ENCODE data around the gene CYP19A1. TPM values are rescaled to one million over a fixed set of nuclear protein-coding genes. Genes with fewer than 3 reads are reported as not detected.

The CYP19A1 gene
- total and polyA plus RNA-seq, 7 donors, result 0.10 to 4.7 (median 0.22) TPM

- Histone ChIP-seq H3K27ac (no peak overlapping the region), H3K9me3 (no peaks in the 10 kb centered on the region), H3K4me3 (no peak overlapping the region), H3K4me1 (peaks cover 6% of the 10 kb centered on the region), H3K27me3 (ENCODE audit: insufficient read depth in 3 of 3, low read length in 2 of 3) (no peaks in the 10 kb centered on the region), H3K36me3 (ENCODE audit: insufficient read depth in 1 of 2, low read depth in 1 of 2) (no peaks in the 10 kb centered on the region)
- ATAC-seq, result no peak
- intact Hi-C loops (cut with DNase I), result loop anchor here (2.0 to 5.0 kb wide), 3 partner anchors 31 to 241 kb away; no protein-coding TSS in a partner anchor
- TF ChIP-seq CTCF (IDR thresholded peaks at IDR 0.05), result no peak
- 85 to 95% (median 89%) methylated on average over 3 of the region's 3 CpGs for WGBS, 3 donors
- no peak for DNase-seq
Measured at GRCh38 chr15:51161491-51162220, 176.7 kb downstream of the CYP19A1 start.

GRCh38 chr15:51160484-51160883 lies 177.9 kb downstream of the CYP19A1 start:
- DNase-seq, result no peak
- 30 to 45% (median 31%) methylated on average over 7 of the region's 7 CpGs for WGBS, 3 donors
- H3K4me1 ChIP-seq, result peaks cover 6% of the 10 kb centered on the region
- H3K4me3 ChIP-seq, result no peak overlapping the region
- no peaks in the 10 kb centered on the region for H3K27me3 ChIP-seq (ENCODE audit: insufficient read depth in 3 of 3, low read length in 2 of 3)
- no peaks in the 10 kb centered on the region for H3K36me3 ChIP-seq (ENCODE audit: insufficient read depth in 1 of 2, low read depth in 1 of 2)
- H3K27ac ChIP-seq, result no peak overlapping the region
- ATAC-seq, result no peak
- intact Hi-C loops (cut with DNase I), result loop anchor here (5.0 kb wide), 2 partner anchors 222 to 242 kb away; no protein-coding TSS in a partner anchor
- no peak for TF ChIP-seq CTCF (IDR thresholded peaks at IDR 0.05)
- H3K9me3 ChIP-seq, result no peaks in the 10 kb centered on the region

Other genes with a start within 250 kb of the CYP19A1 start
- 10 to 100 TPM in 1 of 4 donors, 1 to 10 TPM in 1, under 1 TPM in 2; 0.61 to 14.1 (median 1.6) TPM for gene TNFAIP8L3, start 243.7 kb downstream of the CYP19A1 start, total RNA-seq
- 10 to 100 TPM in 1 of 3 donors, under 1 TPM in 2; 0.52 to 47.3 (median 0.77) TPM for gene TNFAIP8L3, start 243.7 kb downstream of the CYP19A1 start, polyA plus RNA-seq
- gene GLDN, start 3.1 kb upstream of the CYP19A1 start, total RNA-seq, result 1 to 10 TPM in 3 of 4 donors, under 1 TPM in 1; 0.07 to 1.7 (median 1.4) TPM
- gene GLDN, start 3.1 kb upstream of the CYP19A1 start, polyA plus RNA-seq, result 1 to 10 TPM in 1 of 3 donors, under 1 TPM in 2; 0.27 to 1.3 (median 0.77) TPM